H1 (cell line): ENCODE data around the gene MCRS1. TPM values are rescaled to one million over a fixed set of nuclear protein-coding genes. Genes with fewer than 3 reads are reported as not detected.

ENCODE experiments used
- polyA plus RNA-seq, 7 experiments: library from polyadenylated mRNA; depleted of rRNA in 3 of 7; stranded (reverse) in 5 of 7; unstranded in 2 of 7; fragments of >200 nt in 5 of 7; fragments of 200-250 nt in 2 of 7; gene quantifications; 1 replicate in 5 of 7; 2 replicates in 1 of 7; 4 replicates in 1 of 7; pipeline versions ENCODE4 v1.2.1 to v1.2.3, GENCODE V29; 2011 to 2013; ENCODE audit warnings: missing spikeins in 2 of 7, mixed read lengths in 2 of 7
- small RNA-seq: library from polyadenylated mRNA; stranded (forward); fragments of <200 nt; extraction: miRNeasy Mini kit (QIAGEN cat#:217004); gene quantifications from one replicate; pipeline ENCODE3, GENCODE V24; 2013; ENCODE audit not compliant: insufficient read depth
- total RNA-seq: library from RNA; stranded (reverse); fragmentation: NEBNext Ultra II Directional; extraction: Animal tissue kit (Norgen Biotek cat#: 25700); gene quantifications from 2 replicates; pipeline ENCODE4 v1.2.1, GENCODE V29; 2021

MCRS1 gene
- total and polyA plus RNA-seq, 2 of the 8 experiments (the other 6 are each of a cell fraction or from before 2014, with no cell fraction given): 90.3 to 139 TPM

Small RNA genes within 50 kb of the gene (small RNA-seq; reads per million reads assigned to genes)
- gene POLR2KP1: not detected
- not detected for gene RNU6-834P

Other genes with a start within 250 kb of the MCRS1 start
- 52.0 and 54.0 TPM in 2 replicates for gene TROAP, start 244.9 kb downstream of the MCRS1 start, total RNA-seq
- gene TROAP, start 244.9 kb downstream of the MCRS1 start, polyA plus RNA-seq (2011; rRNA removed): 36.7 and 54.7 TPM in 2 replicates
- 0.28 and 0.59 TPM in 2 replicates for gene C1QL4, start 231.0 kb downstream of the MCRS1 start, total RNA-seq
- 0.63 and 0.77 TPM in 2 replicates for gene C1QL4, start 231.0 kb downstream of the MCRS1 start, polyA plus RNA-seq (2011; rRNA removed)
- gene DNAJC22, start 221.3 kb downstream of the MCRS1 start, total RNA-seq: 0.13 and 0.39 TPM in 2 replicates
- 0.19 and 0.20 TPM in 2 replicates for gene DNAJC22, start 221.3 kb downstream of the MCRS1 start, polyA plus RNA-seq (2011; rRNA removed)
- 21.3 and 24.5 TPM in 2 replicates for gene SPATS2, start 200.7 kb downstream of the MCRS1 start, total RNA-seq
- 12.7 and 19.2 TPM in 2 replicates for gene SPATS2, start 200.7 kb downstream of the MCRS1 start, polyA plus RNA-seq (2011; rRNA removed)
- gene KCNH3, start 29.1 kb downstream of the MCRS1 start, total RNA-seq: 0.24 and 0.36 TPM in 2 replicates
- gene KCNH3, start 29.1 kb downstream of the MCRS1 start, polyA plus RNA-seq (2011; rRNA removed): 0.47 and 0.50 TPM in 2 replicates
- 0.21 and 0.73 TPM in 2 replicates for gene FAM186B, start 37.5 kb upstream of the MCRS1 start, total RNA-seq
- gene FAM186B, start 37.5 kb upstream of the MCRS1 start, polyA plus RNA-seq (2011; rRNA removed): 0.12 and 0.13 TPM in 2 replicates
- 24.4 and 26.8 TPM in 2 replicates for gene PRPF40B, start 55.4 kb upstream of the MCRS1 start, total RNA-seq
- gene PRPF40B, start 55.4 kb upstream of the MCRS1 start, polyA plus RNA-seq (2011; rRNA removed): 14.4 and 23.5 TPM in 2 replicates
- gene FMNL3, start 139.3 kb upstream of the MCRS1 start, total RNA-seq: 27.6 and 29.0 TPM in 2 replicates
- gene FMNL3, start 139.3 kb upstream of the MCRS1 start, polyA plus RNA-seq (2011; rRNA removed): 8.6 and 11.4 TPM in 2 replicates
- 413 and 423 TPM in 2 replicates for gene TMBIM6, start 173.4 kb upstream of the MCRS1 start, total RNA-seq
- 417 and 556 TPM in 2 replicates for gene TMBIM6, start 173.4 kb upstream of the MCRS1 start, polyA plus RNA-seq (2011; rRNA removed)